ENCODE results near the gene ABCC6.
"Not testable (repeated sequence)": the region's sequence is repeated elsewhere in the genome, so short reads cannot be mapped to it uniquely, and the experiment has no call there.

ABCC6 gene

DNA sequence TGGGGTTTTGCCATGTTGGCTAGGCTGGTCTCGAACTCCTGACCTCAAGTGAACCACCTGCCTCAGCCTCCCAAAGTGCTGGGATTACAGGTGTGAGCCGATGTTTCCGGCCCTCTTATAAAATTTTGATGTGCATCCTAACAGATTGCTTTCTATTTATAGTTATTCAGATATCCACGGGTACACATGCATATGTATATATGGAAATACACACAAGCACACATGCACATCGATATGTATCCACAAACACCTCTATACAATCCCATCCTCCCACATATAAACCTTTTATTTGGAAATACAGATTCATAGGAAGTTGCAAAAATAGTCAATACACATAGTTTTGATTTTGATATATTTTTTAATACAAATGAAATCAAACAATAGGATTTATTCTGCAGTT, 14.4 kb upstream of the ABCC6 start:
- DNase-seq (ENCODE audit: low read depth in 2 of 2); H3K4me3 ChIP-seq (replicated peaks in 1 of 2; ENCODE audit: low read depth in 2 of 2, low read length in 2 of 2): not testable (repeated sequence)

DNA sequence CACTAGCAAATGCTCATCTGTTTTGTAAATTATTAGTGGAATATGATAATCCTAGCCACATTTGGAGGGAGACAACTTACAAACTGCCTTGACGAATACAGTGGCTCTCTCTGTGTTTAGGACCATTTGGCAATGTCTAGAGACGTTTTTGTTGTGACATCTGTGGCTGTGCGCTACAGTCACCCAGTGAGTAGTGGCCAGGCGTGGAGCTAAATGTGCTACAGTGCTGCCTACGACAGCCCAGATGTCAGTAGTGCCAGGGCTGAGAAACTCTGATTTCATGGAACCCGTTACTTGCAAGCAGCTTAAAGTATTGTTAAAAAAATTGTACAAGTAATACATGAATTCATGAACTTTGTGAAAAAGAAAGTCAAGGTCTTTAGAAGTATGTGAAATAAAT, 13.8 kb upstream of the ABCC6 start:
- not testable (repeated sequence) for H3K4me3 ChIP-seq (replicated peaks in 1 of 2; ENCODE audit: low read depth in 2 of 2, low read length in 2 of 2); DNase-seq (ENCODE audit: low read depth in 2 of 2)

DNA sequence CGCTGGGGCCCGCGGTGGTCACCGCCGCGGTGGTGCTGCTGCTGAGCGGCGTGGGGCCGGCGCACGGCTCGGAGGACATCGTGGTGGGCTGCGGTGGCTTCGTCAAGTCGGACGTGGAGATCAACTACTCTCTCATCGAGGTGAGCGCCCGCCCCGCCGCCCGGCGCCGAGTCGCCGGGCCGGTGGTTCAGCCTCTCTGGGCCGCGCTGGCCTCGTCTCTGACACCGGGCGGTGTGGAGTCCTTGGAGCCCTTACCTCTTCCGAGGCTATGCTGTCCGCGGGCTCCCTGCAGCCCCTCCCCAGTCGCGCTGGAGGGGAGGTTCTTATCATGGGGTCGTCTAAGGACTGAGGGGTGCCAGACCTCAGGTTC, 9.4 kb upstream of the ABCC6 start:
- not testable (repeated sequence) for DNase-seq (ENCODE audit: low read depth in 2 of 2); H3K4me3 ChIP-seq (replicated peaks in 1 of 2; ENCODE audit: low read depth in 2 of 2, low read length in 2 of 2)

GRCh38 chr16:16223662-16224241, 458 bp upstream of the ABCC6 start:
- DNase-seq (ENCODE audit: low read depth in 2 of 2); H3K4me3 ChIP-seq (replicated peaks in 1 of 2; ENCODE audit: low read depth in 2 of 2, low read length in 2 of 2): not testable (repeated sequence)

DNA sequence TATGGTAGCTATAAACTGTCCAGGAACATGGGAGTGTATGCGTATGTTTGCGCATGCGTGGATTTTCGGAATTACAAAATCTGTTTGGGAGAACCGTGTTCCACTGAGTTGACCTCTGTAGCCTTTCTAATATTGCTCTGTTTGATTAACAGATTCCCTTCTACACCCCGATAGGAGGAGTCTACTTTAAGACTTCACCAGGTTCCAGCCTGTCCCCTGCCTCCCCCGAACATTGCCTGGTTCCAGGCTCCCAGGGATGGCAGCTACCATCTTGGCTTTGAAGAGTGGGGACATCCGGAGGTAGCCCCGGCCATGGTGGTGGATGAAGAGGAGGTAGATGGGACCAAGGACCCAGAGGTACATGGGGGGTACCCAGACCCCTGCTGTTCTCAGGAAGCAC, 1.9 kb downstream of the ABCC6 start:
- H3K4me3 ChIP-seq (replicated peaks in 1 of 2; ENCODE audit: low read depth in 2 of 2, low read length in 2 of 2); DNase-seq (ENCODE audit: low read depth in 2 of 2): not testable (repeated sequence)

- DNase-seq (ENCODE audit: low read depth in 2 of 2); H3K4me3 ChIP-seq (replicated peaks in 1 of 2; ENCODE audit: low read depth in 2 of 2, low read length in 2 of 2): not testable (repeated sequence)
Observed at GRCh38 chr16:16220449-16220848, 2.8 kb downstream of the ABCC6 start.

DNA sequence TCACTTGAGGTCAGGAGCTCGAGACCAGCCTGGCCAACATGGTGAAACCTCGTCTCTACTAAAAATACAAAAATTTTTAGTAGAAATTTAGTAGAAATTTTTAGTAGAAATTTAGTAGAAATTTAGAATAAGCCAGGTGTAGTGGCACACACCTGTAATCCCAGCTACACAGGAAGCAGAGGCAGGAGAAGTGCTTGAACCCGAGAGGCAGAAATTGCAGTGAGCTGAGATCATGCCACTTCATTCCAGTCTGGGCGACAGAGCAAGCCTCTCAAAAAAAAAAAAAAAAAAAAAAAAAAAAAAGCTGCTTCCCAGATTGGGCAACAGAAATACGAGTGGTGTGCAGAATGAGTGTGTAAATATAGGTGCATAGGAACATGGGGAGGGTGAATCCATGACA, 4.5 kb downstream of the ABCC6 start:
- DNase-seq (ENCODE audit: low read depth in 2 of 2); H3K4me3 ChIP-seq (replicated peaks in 1 of 2; ENCODE audit: low read depth in 2 of 2, low read length in 2 of 2): not testable (repeated sequence)

DNA sequence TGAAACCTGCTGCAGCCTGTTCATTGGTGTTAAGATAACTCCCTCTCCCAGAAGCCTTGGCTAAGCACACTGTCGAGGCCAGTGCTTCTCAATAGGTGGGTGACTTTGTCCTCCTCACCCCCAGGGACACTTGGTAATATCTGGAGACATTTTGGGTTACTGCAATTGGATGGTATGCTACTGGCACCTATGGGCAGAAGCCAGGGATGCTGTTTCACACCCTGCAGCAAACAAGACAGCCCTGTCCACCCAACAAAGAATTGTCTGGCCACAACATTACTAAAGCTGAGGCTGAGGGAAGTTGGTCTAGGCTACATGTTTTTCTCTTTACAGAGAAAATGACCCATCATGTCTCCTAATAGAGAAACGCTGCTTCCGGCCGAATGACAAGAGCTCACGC, 4.9 kb downstream of the ABCC6 start:
- H3K4me3 ChIP-seq (replicated peaks in 1 of 2; ENCODE audit: low read depth in 2 of 2, low read length in 2 of 2); DNase-seq (ENCODE audit: low read depth in 2 of 2): not testable (repeated sequence)

DNA sequence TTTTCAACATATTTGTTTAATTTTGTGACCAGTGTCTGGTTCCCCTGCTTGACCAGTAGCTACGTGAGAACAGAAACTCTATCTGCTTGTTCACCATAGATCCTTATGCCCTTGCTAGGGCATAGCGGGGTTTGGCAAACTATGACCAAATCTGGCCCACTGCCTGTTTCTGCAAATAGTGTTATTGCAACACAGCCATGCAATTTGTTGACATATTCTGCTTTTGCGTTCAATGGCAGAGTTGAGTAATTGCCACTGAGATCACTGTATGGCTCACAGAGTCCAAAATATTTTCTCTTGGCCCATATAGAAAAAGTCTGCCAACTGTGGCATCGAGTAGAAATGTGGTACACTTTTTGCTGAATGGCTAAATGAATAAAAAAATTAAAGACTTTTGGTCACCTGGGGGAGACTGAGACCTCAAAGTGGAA, 9.4 kb downstream of the ABCC6 start:
- DNase-seq (ENCODE audit: low read depth in 2 of 2): peak; percentile 60 to 69

GRCh38 chr16:16211404-16211803, 11.9 kb downstream of the ABCC6 start:
- H3K4me3 ChIP-seq (replicated peaks in 1 of 2; ENCODE audit: low read depth in 2 of 2, low read length in 2 of 2); DNase-seq (ENCODE audit: low read depth in 2 of 2): not testable (repeated sequence)

More for the DNA sequence above, 9.4 kb downstream of the ABCC6 start:
- H3K4me3 ChIP-seq (replicated peaks in 1 of 2; ENCODE audit: low read depth in 2 of 2, low read length in 2 of 2): not testable (repeated sequence)

DNA sequence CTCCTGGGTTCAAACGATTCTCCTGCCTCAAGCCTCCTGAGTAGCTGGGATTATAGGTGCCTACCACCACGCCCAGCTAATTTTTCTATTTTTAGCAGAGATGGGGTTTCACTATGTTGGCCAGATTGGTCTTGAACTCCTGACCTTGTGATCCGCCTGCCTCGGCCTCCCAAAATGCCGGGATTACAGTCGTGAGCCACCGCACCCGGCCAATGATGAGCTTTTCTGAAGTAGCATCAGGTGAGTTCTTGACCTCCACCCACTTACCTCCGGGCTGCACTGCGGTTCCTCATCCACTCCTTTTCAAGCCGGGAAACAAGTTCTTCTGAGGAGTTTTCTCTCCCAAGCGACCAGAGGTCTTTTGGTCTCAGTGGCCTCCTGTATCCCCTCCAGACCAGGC, 14.8 kb downstream of the ABCC6 start:
- DNase-seq (ENCODE audit: low read depth in 2 of 2): not testable (repeated sequence)

GRCh38 chr16:16207787-16208334, 15.4 kb downstream of the ABCC6 start:
- DNase-seq (ENCODE audit: low read depth in 2 of 2): not testable (repeated sequence)

More for the DNA sequence above, 14.8 kb downstream of the ABCC6 start:
- H3K4me3 ChIP-seq (replicated peaks in 1 of 2; ENCODE audit: low read depth in 2 of 2, low read length in 2 of 2): not testable (repeated sequence)

DNA sequence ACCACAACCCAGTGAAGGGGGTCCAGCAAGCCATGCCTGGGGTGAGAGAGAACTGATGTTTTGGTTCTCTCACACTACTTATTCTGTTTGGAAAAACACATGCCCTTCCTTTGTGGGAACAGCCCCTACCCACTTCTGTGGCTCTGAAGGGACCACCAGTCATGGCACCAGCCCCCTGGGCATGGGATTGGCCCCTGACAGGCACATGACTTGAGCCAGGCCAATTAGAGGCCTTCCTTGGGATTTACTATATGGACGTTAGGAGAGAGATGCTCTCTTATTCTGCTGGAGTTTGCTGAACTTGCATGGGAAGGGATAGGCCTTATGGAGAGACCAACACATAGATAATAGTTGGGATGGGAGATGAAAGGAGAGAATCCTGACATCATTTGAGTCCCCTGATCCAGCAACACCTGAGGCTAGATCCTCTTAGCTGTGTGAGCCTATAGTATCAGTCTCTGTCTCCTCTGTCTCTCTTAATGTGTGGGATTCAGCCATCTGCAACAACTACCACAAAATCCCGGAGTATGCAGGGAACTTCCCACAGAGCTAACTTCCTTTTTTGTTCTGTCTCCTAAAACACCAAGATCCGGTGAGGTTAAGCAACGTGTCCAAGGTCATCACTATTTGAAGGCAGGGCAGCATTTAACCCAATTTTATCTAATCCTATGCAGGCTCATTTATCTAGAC, 16.1 kb downstream of the ABCC6 start:
- DNase-seq (ENCODE audit: low read depth in 2 of 2); H3K4me3 ChIP-seq (replicated peaks in 1 of 2; ENCODE audit: low read depth in 2 of 2, low read length in 2 of 2): not testable (repeated sequence)

More at GRCh38 chr16:16207787-16208334, 15.4 kb downstream of the ABCC6 start:
- H3K4me3 ChIP-seq (replicated peaks in 1 of 2; ENCODE audit: low read depth in 2 of 2, low read length in 2 of 2): not testable (repeated sequence)

- DNase-seq (ENCODE audit: low read depth in 2 of 2); H3K4me3 ChIP-seq (replicated peaks in 1 of 2; ENCODE audit: low read depth in 2 of 2, low read length in 2 of 2): not testable (repeated sequence)
Observed at GRCh38 chr16:16205864-16206263, 17.4 kb downstream of the ABCC6 start.

DNA sequence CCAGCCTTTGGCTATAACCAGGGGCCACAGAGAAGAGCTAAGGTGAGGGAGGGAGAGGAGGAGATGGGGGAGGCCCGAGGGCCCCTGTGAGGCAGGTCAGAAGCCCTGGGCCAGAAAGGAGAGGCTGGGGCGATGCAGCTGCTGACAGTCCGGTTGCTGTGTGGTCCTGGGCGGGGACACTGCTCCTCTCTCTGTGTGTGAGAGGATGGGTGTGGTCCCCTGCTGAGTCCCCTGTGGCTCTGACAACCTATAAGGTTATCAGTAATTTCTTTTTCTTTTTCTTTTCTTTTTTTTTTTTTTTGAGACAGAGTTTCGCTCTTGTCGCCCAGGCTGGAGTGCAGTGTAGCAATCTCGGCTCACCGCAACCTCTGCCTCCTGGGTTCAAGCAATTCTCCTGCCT, 18.7 kb downstream of the ABCC6 start:
- H3K4me3 ChIP-seq (replicated peaks in 1 of 2; ENCODE audit: low read depth in 2 of 2, low read length in 2 of 2); DNase-seq (ENCODE audit: low read depth in 2 of 2): not testable (repeated sequence)

DNA sequence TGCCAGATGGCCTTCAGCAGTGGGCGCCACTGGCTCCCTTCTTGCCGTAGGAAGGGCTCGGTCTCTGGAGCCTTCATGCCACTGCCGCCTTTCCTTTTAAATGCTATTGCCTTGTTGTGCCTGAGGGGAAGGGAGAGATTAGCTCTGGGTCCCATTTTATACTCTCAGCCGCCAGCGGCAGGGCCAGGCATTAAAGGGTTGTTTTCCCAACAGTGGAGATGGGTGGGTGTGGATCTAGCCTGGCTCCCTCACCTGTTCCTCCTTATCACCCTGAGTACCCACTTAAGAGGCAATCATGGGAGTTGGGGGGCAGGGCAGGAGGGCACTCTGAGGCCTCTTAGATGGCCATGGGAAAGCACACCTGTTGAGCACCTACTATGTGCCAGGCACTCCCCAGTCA, 19.8 kb downstream of the ABCC6 start:
- not testable (repeated sequence) for DNase-seq (ENCODE audit: low read depth in 2 of 2); H3K4me3 ChIP-seq (replicated peaks in 1 of 2; ENCODE audit: low read depth in 2 of 2, low read length in 2 of 2)

Measured in cardiac fibroblast (primary cell).